GM18867 (cell line): ENCODE data around the gene FTO.

ENCODE experiments used
- ATAC-seq: cut with Tn5 transposase; IDR thresholded peaks from one replicate; pipeline ENCODE4 v1.9.1; 2021; ENCODE audit warnings: mild to moderate bottlenecking, moderate library complexity; ENCODE audit not compliant: unreplicated experiment

The FTO gene

GRCh38 chr16:53991754-53992378 is 287.9 kb downstream of the FTO start:
- ATAC-seq = no peak

- ATAC-seq = no peak
Observed at GRCh38 chr16:53995378-53995777, 291.4 kb downstream of the FTO start.

GRCh38 chr16:53996961-53997360 is 293.0 kb downstream of the FTO start:
- ATAC-seq = no peak

- no peak for ATAC-seq
Observed at GRCh38 chr16:53998024-53998810, 294.3 kb downstream of the FTO start.

GRCh38 chr16:53998966-53999522 is 295.1 kb downstream of the FTO start:
- no peak for ATAC-seq

GRCh38 chr16:53999841-54000240 is 295.9 kb downstream of the FTO start:
- ATAC-seq = no peak

- ATAC-seq = no peak
Observed at GRCh38 chr16:54000361-54000760, 296.4 kb downstream of the FTO start.

- no peak for ATAC-seq
Observed at GRCh38 chr16:54006693-54007092, 302.7 kb downstream of the FTO start.

GRCh38 chr16:54007504-54007903 is 303.5 kb downstream of the FTO start:
- no peak for ATAC-seq

- ATAC-seq = no peak
Observed at GRCh38 chr16:54009464-54010176, 305.7 kb downstream of the FTO start.

- ATAC-seq = no peak
Observed at GRCh38 chr16:54015147-54015546, 311.2 kb downstream of the FTO start.

GRCh38 chr16:54022362-54022761 is 318.4 kb downstream of the FTO start:
- ATAC-seq = no peak

GRCh38 chr16:54026456-54026855 is 322.5 kb downstream of the FTO start:
- ATAC-seq = no peak

GRCh38 chr16:54027062-54027461 is 323.1 kb downstream of the FTO start:
- no peak for ATAC-seq

- ATAC-seq = no peak
Observed at GRCh38 chr16:54027558-54027957, 323.6 kb downstream of the FTO start.

- no peak for ATAC-seq
Observed at GRCh38 chr16:54027995-54028394, 324.0 kb downstream of the FTO start.

GRCh38 chr16:54030451-54030850 is 326.5 kb downstream of the FTO start:
- no peak for ATAC-seq

- no peak for ATAC-seq
Observed at GRCh38 chr16:54031107-54031760, 327.3 kb downstream of the FTO start.

- no peak for ATAC-seq
Observed at GRCh38 chr16:54033747-54034146, 329.8 kb downstream of the FTO start.

- no peak for ATAC-seq
Observed at GRCh38 chr16:54034684-54035083, 330.7 kb downstream of the FTO start.

GRCh38 chr16:54040480-54040879 is 336.5 kb downstream of the FTO start:
- no peak for ATAC-seq
